Upper lobe of left lung (tissue), 4 donors: ENCODE data around the gene VEGFC.

ENCODE experiments used
- EP300 ChIP-seq, 4 donors: sonication (generic); formaldehyde crosslinking; IDR thresholded peaks; one replicate each; pipeline ENCODE4 v1.5.1; 2017; ENCODE audit warnings: antibody characterized with exemption in 4 of 4, control low read depth in 2 of 4
- POLR2A ChIP-seq, 4 donors: fragments of 450-650 bp; IDR thresholded peaks; one replicate each; pipeline ENCODE4 v1.5.1; 2016 to 2017; ENCODE audit warnings: antibody characterized with exemption in 4 of 4, mild to moderate bottlenecking in 2 of 4
- TF ChIP-seq, protein P1 (sequence below), 6 experiments: fragments of 450-650 bp in 4 of 6; fragments of 200-600 bp in 2 of 6; sonication (generic) in 2 of 6; IDR thresholded peaks; one replicate each; pipeline ENCODE4 v1.5.1; 2016 to 2019; ENCODE audit warnings: antibody characterized with exemption in 6 of 6

DNA sequence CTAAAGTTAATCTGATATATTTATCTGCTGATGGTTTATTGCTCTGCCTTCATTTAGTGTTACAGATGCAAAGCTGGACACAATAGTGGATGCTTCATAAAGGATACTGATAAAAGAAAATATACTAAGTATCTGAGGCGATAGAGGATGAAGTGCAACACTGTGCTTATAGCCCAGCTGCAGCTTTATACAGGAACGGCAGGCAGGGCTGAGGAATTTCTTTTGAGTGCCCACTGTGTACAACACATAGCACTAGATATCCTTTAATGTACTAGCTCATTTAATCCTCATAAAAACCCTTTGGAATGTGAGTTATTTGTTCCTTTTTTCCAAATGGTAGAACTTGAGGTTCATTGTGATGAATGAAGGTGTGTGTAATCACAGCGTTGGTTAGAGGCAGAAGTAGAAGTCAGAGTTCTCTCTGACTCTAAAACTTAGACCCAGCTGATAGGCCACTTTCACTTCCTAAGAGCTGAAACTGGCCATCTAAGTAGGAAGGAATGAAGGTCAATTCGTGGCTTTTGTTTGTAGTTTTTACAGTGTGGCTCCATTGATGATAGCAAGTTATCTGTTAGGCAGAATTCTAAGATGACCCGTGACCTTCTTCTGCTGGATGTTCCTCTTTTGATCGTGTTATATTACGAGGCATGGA lies 138.0 kb downstream of the VEGFC start:
- TF ChIP-seq, protein P1, sequence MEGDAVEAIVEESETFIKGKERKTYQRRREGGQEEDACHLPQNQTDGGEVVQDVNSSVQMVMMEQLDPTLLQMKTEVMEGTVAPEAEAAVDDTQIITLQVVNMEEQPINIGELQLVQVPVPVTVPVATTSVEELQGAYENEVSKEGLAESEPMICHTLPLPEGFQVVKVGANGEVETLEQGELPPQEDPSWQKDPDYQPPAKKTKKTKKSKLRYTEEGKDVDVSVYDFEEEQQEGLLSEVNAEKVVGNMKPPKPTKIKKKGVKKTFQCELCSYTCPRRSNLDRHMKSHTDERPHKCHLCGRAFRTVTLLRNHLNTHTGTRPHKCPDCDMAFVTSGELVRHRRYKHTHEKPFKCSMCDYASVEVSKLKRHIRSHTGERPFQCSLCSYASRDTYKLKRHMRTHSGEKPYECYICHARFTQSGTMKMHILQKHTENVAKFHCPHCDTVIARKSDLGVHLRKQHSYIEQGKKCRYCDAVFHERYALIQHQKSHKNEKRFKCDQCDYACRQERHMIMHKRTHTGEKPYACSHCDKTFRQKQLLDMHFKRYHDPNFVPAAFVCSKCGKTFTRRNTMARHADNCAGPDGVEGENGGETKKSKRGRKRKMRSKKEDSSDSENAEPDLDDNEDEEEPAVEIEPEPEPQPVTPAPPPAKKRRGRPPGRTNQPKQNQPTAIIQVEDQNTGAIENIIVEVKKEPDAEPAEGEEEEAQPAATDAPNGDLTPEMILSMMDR (IDR thresholded peaks at IDR 0.05) = no peak
- TF ChIP-seq POLR2A (IDR thresholded peaks at IDR 0.05) (no peak), EP300 (IDR thresholded peaks at IDR 0.05) (no peak)
